Osteocyte (in vitro differentiated cells): ENCODE data around the gene GLUD2. TPM values are rescaled to one million over a fixed set of nuclear protein-coding genes. Genes with fewer than 3 reads are reported as not detected.

Experiments
- DNase-seq: peaks from one replicate; pipeline ENCODE4 v3.0.0; 2021; ENCODE audit warnings: mixed read lengths; ENCODE audit not compliant: unreplicated experiment; ENCODE audit errors: extremely low spot score
- H3K27ac Mint-ChIP-seq: one replicate; pipeline ENCODE4 v1.8.0; 2021; ENCODE audit warnings: mild to moderate bottlenecking, mixed read lengths; ENCODE audit not compliant: unreplicated experiment
- H3K27me3 Mint-ChIP-seq: one replicate; pipeline ENCODE4 v1.8.0; 2021; ENCODE audit warnings: mixed read lengths; ENCODE audit not compliant: unreplicated experiment
- H3K36me3 Mint-ChIP-seq: one replicate; pipeline ENCODE4 v1.8.0; 2021; ENCODE audit warnings: mixed read lengths; ENCODE audit not compliant: unreplicated experiment
- H3K4me1 Mint-ChIP-seq: one replicate; pipeline ENCODE4 v1.8.0; 2021; ENCODE audit warnings: mixed read lengths; ENCODE audit not compliant: unreplicated experiment
- H3K4me3 Mint-ChIP-seq: one replicate; pipeline ENCODE4 v1.8.0; 2021; ENCODE audit warnings: mild to moderate bottlenecking, moderate library complexity, mixed read lengths; ENCODE audit not compliant: unreplicated experiment
- H3K9me3 Mint-ChIP-seq: one replicate; pipeline ENCODE4 v1.8.0; 2021; ENCODE audit warnings: mixed read lengths; ENCODE audit not compliant: unreplicated experiment
- total RNA-seq: library from RNA; stranded (reverse); gene quantifications from 2 replicates; pipeline ENCODE4 v1.2.1, GENCODE V29; 2021
- TF ChIP-seq, protein P1 (sequence below): fragments of 200-600 bp; sonication (generic); IDR thresholded peaks from 2 replicates; pipeline ENCODE4 v1.5.0; 2021; ENCODE audit warnings: antibody characterized with exemption, mild to moderate bottlenecking, moderate library complexity

The GLUD2 gene
- total RNA-seq, 1 donor from 2014 or later, result 0.40 TPM

DNA sequence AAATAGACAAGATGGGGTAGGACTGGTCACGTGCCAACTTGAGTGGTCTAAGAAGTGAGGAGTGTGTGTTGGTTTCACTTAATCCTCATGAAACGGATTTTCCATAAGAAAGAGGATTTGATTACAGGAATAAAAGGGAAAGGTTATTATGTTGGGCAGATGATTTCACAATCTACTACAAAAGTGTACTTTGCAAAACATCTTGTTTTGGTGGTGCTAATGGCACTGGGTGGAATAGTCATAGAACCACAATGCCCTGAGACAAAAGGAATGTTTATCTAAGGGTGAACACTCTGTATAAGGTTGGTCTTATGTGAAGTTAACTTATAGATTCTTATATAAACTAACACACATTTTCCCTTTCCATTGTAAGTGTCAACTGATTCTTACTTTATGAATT lies 45.6 kb downstream of the GLUD2 start:
- no peak for DNase-seq
- H3K27ac Mint-ChIP-seq, result no peak overlapping the region
- H3K4me1 Mint-ChIP-seq, result no peaks in the 10 kb centered on the region
- peaks cover 9% of the 10 kb centered on the region for H3K9me3 Mint-ChIP-seq
- H3K36me3 Mint-ChIP-seq, result no peaks in the 10 kb centered on the region
- TF ChIP-seq, protein P1, sequence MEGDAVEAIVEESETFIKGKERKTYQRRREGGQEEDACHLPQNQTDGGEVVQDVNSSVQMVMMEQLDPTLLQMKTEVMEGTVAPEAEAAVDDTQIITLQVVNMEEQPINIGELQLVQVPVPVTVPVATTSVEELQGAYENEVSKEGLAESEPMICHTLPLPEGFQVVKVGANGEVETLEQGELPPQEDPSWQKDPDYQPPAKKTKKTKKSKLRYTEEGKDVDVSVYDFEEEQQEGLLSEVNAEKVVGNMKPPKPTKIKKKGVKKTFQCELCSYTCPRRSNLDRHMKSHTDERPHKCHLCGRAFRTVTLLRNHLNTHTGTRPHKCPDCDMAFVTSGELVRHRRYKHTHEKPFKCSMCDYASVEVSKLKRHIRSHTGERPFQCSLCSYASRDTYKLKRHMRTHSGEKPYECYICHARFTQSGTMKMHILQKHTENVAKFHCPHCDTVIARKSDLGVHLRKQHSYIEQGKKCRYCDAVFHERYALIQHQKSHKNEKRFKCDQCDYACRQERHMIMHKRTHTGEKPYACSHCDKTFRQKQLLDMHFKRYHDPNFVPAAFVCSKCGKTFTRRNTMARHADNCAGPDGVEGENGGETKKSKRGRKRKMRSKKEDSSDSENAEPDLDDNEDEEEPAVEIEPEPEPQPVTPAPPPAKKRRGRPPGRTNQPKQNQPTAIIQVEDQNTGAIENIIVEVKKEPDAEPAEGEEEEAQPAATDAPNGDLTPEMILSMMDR, result no peak
- no peak overlapping the region for H3K4me3 Mint-ChIP-seq
- no peaks in the 10 kb centered on the region for H3K27me3 Mint-ChIP-seq

Other genes with a start within 250 kb of the GLUD2 start
- gene CT47B1, start 171.7 kb upstream of the GLUD2 start, total RNA-seq, result not detected in 2 replicates
- gene CT47A11, start 110.5 kb upstream of the GLUD2 start, total RNA-seq, result not detected in 2 replicates
- not detected in 2 replicates for gene CT47A10, start 105.6 kb upstream of the GLUD2 start, total RNA-seq
- gene CT47A9, start 100.7 kb upstream of the GLUD2 start, total RNA-seq, result not detected in 2 replicates
- not detected in 2 replicates for gene CT47A8, start 95.9 kb upstream of the GLUD2 start, total RNA-seq
- not detected in 2 replicates for gene CT47A7, start 91.0 kb upstream of the GLUD2 start, total RNA-seq
- not detected in 2 replicates for gene CT47A6, start 86.1 kb upstream of the GLUD2 start, total RNA-seq
- not detected in 2 replicates for gene CT47A5, start 81.3 kb upstream of the GLUD2 start, total RNA-seq
- not detected in 2 replicates for gene CT47A4, start 76.4 kb upstream of the GLUD2 start, total RNA-seq
- not detected in 2 replicates for gene CT47A3, start 71.5 kb upstream of the GLUD2 start, total RNA-seq
- gene CT47A2, start 66.7 kb upstream of the GLUD2 start, total RNA-seq, result not detected in 2 replicates
- not detected in 2 replicates for gene CT47A1, start 61.9 kb upstream of the GLUD2 start, total RNA-seq